GM12875 (cell line): Measurements from ENCODE around the gene SMURF1.

ENCODE experiments used
- H3K4me3 ChIP-seq: one replicate; pipeline ENCODE4 v1.5.1; 2011; ENCODE audit warnings: low read depth, low read length, control low read depth
- TF ChIP-seq, protein P1 (sequence below): IDR thresholded peaks from 2 replicates; pipeline ENCODE4 v1.5.1; 2011; ENCODE audit warnings: low read depth, mild to moderate bottlenecking, control low read depth, inconsistent platforms, low read length, moderate library complexity, borderline replicate concordance; ENCODE audit not compliant: insufficient read depth

SMURF1 gene

DNA sequence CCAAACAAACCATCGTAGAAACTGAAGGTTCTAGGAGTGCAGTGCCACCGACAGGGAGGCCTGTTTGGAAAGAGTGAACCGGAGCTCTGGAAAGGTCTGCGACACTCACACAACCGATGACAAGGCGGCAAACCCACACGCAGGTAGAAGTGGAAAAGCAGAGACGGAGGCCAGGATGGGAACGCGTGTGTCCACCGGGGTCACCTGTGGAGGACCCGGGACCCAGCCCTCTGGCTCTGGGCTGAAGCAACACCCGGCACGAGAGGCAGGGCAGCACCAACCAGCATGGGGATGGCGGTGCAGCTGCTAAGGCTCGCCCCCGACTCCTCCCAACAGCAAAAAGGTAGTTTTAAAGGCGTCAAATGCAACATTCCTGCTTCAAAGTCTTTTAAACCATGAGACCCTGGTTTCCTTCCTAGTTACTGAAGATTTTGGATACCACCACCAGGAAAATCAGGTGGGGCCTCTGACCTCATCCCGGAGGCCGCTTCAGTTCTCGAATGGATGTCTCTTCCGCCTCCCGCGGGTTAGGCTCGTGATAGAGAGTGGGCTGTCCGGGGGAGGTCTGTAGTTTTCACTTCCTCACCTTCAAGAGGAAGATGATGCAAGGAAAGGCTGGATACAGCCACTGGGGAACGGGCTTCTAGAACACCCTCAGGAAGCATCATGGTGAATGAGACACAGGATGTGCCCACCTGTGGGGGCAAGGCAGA lies 115.5 kb downstream of the SMURF1 start:
- TF ChIP-seq, protein P1, sequence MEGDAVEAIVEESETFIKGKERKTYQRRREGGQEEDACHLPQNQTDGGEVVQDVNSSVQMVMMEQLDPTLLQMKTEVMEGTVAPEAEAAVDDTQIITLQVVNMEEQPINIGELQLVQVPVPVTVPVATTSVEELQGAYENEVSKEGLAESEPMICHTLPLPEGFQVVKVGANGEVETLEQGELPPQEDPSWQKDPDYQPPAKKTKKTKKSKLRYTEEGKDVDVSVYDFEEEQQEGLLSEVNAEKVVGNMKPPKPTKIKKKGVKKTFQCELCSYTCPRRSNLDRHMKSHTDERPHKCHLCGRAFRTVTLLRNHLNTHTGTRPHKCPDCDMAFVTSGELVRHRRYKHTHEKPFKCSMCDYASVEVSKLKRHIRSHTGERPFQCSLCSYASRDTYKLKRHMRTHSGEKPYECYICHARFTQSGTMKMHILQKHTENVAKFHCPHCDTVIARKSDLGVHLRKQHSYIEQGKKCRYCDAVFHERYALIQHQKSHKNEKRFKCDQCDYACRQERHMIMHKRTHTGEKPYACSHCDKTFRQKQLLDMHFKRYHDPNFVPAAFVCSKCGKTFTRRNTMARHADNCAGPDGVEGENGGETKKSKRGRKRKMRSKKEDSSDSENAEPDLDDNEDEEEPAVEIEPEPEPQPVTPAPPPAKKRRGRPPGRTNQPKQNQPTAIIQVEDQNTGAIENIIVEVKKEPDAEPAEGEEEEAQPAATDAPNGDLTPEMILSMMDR, result no peak

DNA sequence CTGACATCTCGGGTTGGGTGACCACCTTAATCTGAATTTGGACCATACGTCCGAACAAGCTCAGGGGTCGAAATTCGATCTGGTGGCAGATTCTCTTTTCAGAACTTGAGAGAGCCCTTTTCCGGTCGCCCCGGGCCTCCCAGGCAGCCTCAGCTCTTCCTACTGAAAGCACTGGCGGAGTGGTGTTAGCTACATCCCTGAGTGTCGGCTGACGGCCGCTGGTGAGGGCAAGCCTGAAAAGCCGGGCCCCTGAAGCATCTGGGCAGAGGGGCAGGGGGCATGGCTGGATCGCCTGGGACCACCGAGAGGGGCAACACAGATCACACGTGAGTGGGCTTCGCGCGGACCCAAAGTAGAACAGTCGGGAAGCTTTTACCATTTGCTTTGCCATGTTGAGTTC lies 116.1 kb downstream of the SMURF1 start:
- TF ChIP-seq, protein P1, result no peak
- H3K4me3 ChIP-seq, result no peak overlapping the region

More for the DNA sequence above, 115.5 kb downstream of the SMURF1 start:
- H3K4me3 ChIP-seq, result no peak overlapping the region

- TF ChIP-seq, protein P1, result no peak
- no peak overlapping the region for H3K4me3 ChIP-seq
Observed at GRCh38 chr7:99027241-99027640, 116.7 kb downstream of the SMURF1 start.

GRCh38 chr7:99024066-99024465 lies 119.8 kb downstream of the SMURF1 start:
- TF ChIP-seq, protein P1, result no peak

DNA sequence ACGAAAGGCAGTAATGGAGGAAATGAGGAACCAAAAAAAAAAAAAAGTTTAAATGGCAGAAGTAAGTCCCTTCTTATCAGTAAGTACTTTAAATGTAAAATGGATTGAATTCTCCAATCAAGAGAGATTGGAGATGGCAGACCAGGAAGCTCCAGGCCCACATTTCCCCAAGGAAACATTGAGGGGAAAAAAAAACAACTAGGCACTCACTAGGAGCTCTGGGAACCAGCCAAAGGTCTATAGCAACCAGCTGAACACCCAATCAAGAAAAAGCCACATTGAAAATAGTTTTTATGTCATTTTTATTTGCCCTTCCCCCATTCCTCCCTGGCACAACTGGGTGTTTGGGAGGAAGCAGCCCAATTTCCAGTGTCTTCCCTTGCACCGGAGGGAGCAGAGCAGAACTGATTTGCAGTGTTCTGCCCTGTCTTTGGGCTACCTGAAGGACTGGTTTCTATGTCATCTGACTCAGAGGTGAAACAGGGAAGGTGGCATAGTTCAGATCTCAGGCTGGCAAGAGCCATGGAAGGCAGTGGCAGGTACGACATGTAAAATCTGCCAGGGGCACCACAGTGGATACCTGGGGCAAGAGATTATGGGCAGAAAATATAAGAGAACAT lies 121.9 kb downstream of the SMURF1 start:
- no peak overlapping the region for H3K4me3 ChIP-seq
- TF ChIP-seq, protein P1, result no peak

More at GRCh38 chr7:99024066-99024465, 119.8 kb downstream of the SMURF1 start:
- H3K4me3 ChIP-seq, result no peak overlapping the region

GRCh38 chr7:99020413-99020715 lies 123.5 kb downstream of the SMURF1 start:
- TF ChIP-seq, protein P1, result no peak
- no peak overlapping the region for H3K4me3 ChIP-seq

GRCh38 chr7:99019523-99020412 lies 124.1 kb downstream of the SMURF1 start:
- TF ChIP-seq, protein P1, result no peak
- no peak overlapping the region for H3K4me3 ChIP-seq
